HG03571 (cell line): ENCODE data around the gene OR10T2.
"Not testable (repeated sequence)": the region's sequence is repeated elsewhere in the genome, so short reads cannot be mapped to it uniquely, and the experiment has no call there.

Experiments
- ATAC-seq: cut with Tn5 transposase; IDR thresholded peaks from one replicate; pipeline ENCODE4 v1.9.1; 2021; ENCODE audit not compliant: unreplicated experiment

Gene OR10T2, protein sequence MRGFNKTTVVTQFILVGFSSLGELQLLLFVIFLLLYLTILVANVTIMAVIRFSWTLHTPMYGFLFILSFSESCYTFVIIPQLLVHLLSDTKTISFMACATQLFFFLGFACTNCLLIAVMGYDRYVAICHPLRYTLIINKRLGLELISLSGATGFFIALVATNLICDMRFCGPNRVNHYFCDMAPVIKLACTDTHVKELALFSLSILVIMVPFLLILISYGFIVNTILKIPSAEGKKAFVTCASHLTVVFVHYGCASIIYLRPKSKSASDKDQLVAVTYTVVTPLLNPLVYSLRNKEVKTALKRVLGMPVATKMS

DNA sequence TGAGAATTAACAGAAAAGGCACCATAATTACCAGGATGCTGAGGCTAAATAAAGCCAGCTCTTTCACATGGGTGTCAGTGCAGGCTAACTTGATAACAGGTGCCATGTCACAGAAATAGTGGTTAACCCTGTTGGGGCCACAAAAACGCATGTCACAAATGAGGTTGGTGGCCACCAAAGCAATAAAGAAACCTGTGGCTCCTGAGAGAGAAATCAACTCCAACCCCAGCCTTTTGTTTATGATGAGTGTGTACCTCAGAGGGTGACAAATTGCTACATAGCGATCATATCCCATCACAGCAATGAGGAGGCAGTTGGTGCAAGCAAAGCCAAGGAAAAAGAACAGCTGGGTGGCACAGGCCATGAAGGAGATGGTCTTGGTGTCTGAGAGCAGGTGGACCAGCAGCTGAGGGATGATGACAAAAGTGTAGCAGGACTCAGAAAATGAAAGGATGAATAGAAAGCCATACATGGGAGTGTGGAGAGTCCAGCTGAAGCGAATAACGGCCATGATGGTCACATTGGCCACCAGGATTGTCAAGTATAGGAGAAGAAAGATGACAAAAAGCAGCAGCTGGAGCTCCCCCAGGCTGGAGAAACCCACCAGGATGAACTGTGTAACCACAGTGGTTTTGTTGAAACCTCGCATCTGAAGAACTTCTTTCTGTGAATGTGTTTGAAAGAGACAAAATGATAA is at the start of gene OR10T2:
Gene OR10T2, minus strand, starts transcription at position 649 of the 697 bp plus-strand sequence. Its CDS starts 0 bp downstream, at position 649.
- no peak for ATAC-seq

- no peak for ATAC-seq
Observed at GRCh38 chr1:158445376-158445775, 46.1 kb upstream of the OR10T2 start.

DNA sequence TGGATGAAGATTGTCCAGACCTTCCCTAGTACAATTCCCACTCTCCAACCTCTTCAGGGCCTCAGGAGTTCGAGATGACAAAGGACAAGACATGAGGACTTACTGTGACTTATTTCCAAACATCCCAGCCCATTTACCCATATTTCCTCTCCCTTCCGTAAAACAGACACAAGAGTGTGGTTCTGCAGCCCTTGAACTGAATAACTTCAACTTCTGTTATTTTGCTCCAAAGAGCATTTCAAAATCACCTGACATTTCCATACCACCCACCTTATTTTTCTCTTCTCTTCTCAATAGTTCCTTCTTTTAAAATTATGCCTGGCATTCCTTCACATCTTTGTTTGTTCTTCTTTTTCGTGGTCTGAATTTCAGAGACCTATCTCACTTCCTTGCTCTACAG is 35.5 kb upstream of the OR10T2 start:
- ATAC-seq: no peak

DNA sequence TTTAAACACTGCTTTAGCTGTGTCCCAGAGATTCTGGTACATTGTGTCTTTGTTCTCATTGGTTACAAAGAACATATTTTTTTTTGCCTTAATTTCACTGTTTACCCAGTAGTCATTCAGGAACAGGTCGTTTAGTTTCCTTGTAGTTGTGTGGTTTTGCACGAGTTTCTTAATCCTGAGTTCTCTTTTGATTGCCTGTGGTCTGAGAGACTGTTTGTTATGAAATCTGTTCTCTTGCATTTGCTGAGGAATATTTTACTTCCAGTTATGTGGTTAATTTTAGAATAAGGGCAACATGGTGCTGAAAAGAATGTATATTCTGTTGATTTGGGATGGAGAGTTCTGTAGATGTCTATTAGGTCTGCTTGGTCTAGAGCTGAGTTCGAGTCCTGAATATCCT is 30.9 kb upstream of the OR10T2 start:
- not testable (repeated sequence) for ATAC-seq

GRCh38 chr1:158426137-158426536 is 26.9 kb upstream of the OR10T2 start, which contains the start of gene OR10K2:
TSS of gene OR10K2 (minus strand) at chr1:158426237. CDS start at chr1:158420866, 5,371 bp downstream.
- ATAC-seq: no peak

DNA sequence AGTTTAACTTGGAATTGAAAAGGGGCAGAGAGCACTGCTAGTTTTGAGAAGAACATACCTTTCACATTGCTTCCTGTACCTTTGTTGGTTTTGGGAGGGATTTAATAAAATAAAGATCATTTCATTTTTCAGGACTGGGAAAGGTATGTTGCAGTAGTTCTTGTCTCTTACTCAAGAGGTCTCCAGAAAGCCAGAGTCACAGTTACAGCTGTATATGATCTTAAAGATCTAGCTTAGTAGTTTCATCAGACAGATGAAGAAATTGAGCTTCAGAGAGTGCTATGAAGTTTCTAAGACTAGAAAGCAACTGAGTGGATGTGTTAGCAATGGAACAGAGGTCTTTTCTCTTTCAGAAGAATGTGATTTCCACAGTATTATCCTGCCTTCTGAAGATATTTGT is 25.8 kb upstream of the OR10T2 start:
- no peak for ATAC-seq

GRCh38 chr1:158422212-158422611 is 22.9 kb upstream of the OR10T2 start:
- ATAC-seq: no peak

DNA sequence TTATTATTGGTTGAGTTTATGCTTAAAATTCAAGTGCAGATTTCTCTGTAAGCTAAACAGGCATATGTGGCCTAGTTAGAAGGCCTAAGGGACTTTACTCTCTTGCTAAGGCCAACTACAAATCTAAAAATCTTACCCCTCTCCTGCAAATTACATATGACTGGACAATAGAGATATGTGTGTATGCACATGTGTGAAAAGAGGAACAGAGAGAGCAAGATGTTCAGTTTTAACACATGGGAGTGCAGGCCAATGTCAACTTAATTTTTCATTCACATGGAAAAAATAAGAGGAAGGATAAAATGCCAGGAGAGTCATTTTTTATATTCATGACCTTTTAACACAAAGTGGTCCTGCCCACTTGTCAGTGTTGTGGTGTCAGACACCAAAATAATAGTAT is 18.3 kb upstream of the OR10T2 start:
- ATAC-seq: no peak

DNA sequence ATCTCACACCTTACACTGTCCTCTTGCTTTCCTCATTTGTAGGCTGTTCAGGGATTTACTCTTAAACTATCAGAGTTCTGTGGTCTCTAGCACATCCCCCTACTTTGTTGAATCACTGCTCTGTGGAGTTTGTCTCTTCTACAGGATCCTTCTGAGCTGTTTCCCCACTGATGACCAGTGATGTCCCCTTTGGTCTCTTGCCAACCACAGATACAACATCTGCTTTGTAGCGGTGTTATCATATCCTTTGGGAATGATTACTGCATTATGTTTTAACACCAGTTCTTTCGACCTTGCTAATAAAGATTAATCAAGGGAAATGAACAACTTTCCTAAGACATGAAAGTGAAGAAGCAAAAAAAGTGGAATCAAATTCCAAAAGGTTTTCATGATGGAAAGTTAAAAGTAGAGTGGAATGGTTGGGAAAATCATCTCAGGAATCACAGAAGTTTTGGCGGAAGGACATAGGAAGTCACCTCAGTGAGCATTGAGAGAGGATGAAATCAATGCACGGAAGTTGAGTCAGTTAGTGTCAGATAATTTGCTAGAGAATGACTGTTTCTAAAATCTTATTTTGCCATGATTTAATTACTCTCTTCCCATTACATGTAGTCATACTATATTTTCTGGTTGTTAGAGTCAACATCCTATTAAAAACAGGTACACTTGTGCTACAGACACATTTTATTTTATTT is 15.5 kb upstream of the OR10T2 start:
- no peak for ATAC-seq

GRCh38 chr1:158407092-158407491 is 7.8 kb upstream of the OR10T2 start:
- no peak for ATAC-seq

- no peak for ATAC-seq
Observed at GRCh38 chr1:158400871-158401270, 1.6 kb upstream of the OR10T2 start.

DNA sequence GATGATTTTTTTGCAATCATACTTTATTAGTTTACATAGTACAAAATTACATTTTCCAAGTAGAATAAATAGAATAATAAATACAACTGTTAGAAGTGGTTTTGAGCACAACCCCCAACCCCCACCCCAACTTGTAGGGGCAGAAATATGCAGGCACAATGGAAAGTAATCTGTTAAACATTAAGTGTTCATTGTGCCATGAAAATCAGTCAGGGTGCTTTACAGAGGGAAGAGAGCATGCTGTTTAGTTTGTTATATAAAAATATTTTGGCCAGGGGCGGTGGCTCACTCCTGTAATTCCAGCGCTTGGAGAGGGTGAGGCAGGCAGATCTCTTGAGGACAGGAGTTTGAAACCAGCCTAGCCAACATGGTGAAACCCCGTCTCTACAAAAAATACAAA is 2.6 kb downstream of the OR10T2 start:
- no peak for ATAC-seq

- no peak for ATAC-seq
Observed at GRCh38 chr1:158393476-158393875, 5.8 kb downstream of the OR10T2 start.

DNA sequence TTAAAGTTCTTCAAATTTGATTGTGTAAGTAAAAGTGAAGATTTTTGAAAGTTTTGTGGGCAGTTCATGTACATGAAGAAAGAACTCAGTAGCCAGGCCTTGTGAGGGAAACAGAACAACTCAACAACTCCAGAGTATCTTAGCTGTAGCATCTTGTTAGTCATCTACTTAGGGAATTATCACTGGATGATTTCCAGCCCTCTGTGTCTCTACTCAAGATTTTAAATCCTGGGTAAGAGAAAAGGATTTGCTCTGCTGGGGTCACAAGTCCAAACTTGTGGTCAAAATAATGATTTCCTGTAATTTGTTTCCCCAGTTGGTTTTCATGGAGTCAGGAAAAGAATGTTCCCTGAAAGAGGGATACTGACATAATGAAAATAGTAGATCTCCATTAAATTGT is 8.2 kb downstream of the OR10T2 start:
- ATAC-seq: no peak

DNA sequence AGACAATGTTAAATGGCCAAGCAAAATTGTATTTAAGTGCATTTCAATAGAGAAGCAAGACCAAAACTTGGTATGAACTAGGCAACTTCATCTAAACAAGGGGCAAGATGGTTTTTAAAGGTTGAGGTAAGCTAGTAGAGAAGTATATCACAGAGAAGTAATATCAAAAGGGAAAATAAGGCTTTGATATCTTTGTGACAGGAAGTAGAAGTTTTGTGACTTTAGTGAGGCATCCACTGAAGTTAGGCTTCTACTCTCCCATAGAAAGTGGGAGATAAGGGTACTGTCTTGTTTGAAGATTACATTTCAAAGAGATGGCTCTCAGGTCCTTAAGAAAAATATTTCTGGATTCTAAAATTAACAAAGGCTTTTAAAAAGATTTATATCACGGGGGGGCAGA is 8.9 kb downstream of the OR10T2 start:
- ATAC-seq: no peak

DNA sequence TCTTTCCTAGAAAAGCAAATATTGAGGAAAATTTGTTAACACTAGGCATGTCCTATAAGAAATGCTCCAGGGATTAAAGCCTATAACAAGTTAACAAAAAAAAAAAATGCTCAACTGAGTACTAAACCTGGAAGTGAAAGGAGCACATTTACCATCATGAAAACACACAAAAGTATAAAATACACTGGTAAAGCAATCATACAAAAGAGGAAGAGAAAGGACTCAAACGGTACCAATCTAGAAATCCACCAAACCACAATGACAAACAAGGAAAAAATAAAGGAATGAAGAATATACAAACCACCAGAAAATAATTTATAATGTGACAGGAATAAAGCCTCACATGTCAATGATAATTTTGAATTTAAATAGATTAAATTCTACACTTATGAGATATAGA is 24.4 kb downstream of the OR10T2 start:
- no peak for ATAC-seq

DNA sequence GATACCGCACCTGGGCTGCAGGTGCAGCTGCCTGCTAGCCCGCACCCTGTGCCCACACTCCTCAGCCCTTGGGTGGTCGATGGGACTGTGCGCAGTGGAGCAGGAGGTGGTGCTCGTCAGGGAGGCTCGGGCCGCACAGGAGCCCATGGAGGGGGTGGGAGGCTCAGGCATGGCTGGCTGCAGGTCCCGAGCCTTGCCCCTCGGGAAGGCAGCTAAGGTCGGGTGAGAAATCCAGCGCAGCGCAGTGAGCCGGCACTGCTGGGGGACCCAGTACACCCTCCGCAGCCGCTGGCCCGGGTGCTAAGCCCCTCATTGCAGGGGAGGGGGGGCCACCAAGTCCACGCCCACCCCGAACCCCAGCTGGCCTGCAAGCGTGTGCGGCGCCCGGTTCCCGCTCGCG is 25.2 kb downstream of the OR10T2 start:
- ATAC-seq: not testable (repeated sequence)

DNA sequence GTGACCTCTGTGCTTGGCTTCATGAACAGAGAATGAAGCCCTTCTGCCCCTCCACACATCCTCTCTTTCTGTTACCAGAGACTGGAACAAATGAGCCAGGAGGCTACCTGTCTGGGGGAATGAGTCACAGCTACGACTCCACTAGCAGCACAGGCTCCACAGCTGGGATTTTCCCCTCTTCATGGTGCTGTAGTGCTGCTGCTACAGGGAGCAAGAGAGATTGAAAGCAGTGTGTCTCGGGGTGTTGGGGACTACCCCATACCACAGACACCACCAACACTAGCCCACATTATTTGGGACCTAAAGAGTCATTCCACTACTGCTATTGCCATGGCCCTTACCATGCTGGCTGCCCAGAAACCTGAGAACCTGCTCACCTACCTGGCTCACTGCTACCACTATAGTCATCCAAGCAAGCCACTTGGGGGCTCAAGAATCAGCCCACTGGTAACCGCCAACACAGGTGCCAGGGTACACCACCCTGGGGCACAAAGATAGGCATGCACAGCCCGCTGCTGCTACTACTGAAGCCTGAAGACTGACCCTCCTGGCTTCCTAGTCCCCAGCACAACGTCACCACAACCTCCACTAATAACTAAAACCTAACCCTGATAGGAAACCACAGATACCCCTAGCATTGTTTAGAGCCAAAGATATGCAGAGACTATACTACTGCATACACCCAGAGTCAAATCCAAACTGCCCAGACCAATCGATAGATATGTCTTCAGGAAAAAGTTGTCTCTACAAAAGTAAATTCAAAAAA is 27.9 kb downstream of the OR10T2 start:
- peak; percentile 89 for ATAC-seq

- ATAC-seq: no peak
Observed at GRCh38 chr1:158366783-158367182, 32.5 kb downstream of the OR10T2 start.

DNA sequence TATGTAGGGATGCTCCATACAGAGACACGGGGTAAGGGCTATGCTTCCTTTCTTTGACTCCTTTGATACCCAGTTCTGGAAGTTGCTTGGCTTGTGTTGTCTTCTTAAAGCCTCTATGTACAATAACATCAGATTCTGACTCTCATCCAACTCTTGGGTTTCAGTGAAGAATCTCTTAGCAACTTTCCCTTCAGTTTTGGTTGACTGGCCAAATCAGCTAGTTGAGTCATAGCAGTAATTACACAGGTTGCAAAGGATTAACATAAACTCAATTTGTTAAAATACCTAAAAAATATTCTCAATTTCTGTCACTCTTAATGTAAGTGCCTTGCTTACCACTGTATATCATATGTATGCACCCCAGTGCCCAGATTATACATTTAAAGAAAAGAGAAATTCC is 36.3 kb downstream of the OR10T2 start:
- no peak for ATAC-seq

DNA sequence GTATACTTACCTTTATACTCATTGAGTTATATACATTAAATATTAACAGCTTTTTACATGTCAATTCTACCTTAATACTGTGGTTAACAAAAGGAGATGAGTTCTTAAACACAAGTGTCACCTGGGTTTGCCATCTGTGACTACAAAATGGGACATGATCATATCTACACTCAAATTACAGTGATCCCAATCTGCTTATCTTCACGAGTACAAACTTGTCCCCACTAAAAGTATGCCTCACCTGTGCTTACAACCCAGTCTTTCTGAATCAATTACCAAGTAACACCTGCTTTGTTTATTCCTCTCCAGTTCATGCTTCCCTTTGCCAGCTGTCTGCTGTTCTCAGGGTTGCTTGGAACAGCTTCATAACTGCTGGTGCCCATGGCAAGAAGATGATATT is 36.8 kb downstream of the OR10T2 start:
- ATAC-seq: no peak
